Kidney (tissue), 14 donors: Measurements from ENCODE around the gene PIM3. TPM values are rescaled to one million over a fixed set of nuclear protein-coding genes. Genes with fewer than 3 reads are reported as not detected.

Source experiments
- DNase-seq, 5 donors: peaks; one replicate each; pipeline ENCODE4 v3.0.0-alpha.2; 2013 to 2020
- FAIRE-seq: peaks from 2 replicates; lab custom pipeline; 2012; peaks lifted over from hg19 to GRCh38; lab: Jason Lieb, UNC
- H3K27ac ChIP-seq, 2 donors: one replicate each; pipeline ENCODE4 v1.7.0; 2013; ENCODE audit warnings: low read depth in 2 of 2, low read length in 2 of 2, inconsistent platforms in 1 of 2
- H3K27me3 ChIP-seq: one replicate; pipeline ENCODE4 v1.7.1; 2013; ENCODE audit warnings: low read length, inconsistent platforms; ENCODE audit not compliant: control insufficient read depth, insufficient read depth
- H3K36me3 ChIP-seq, 3 donors: one replicate each; pipeline versions ENCODE4 v1.7.0 to v1.7.1; 2013; ENCODE audit warnings: low read length in 3 of 3, control low read depth in 1 of 3, inconsistent platforms in 1 of 3; ENCODE audit not compliant: insufficient read depth in 3 of 3, control insufficient read depth in 2 of 3
- H3K4me1 ChIP-seq, 3 donors: one replicate each; pipeline versions ENCODE4 v1.7.0 to v1.7.1; 2013; ENCODE audit warnings: low read length in 3 of 3, inconsistent platforms in 1 of 3, low read depth in 1 of 3; ENCODE audit not compliant: control insufficient read depth in 2 of 3, insufficient read depth in 2 of 3
- H3K4me3 ChIP-seq, 3 donors: one replicate each; pipeline versions ENCODE4 v1.7.0 to v1.8.1; 2013; ENCODE audit warnings: low read length in 3 of 3, control low read depth in 1 of 3, inconsistent platforms in 1 of 3
- H3K9ac ChIP-seq, 3 donors: one replicate each; pipeline versions ENCODE4 v1.7.0 to v1.7.1; 2013; ENCODE audit warnings: low read length in 3 of 3, control low read depth in 1 of 3, inconsistent platforms in 1 of 3
- H3K9me3 ChIP-seq, 3 donors: one replicate each; pipeline versions ENCODE4 v1.7.0 to v1.7.1; 2013; ENCODE audit warnings: low read length in 3 of 3, control low read depth in 1 of 3, inconsistent platforms in 1 of 3; ENCODE audit not compliant: control insufficient read depth in 2 of 3, insufficient read depth in 1 of 3
- intact Hi-C: fragments of 100-400 bp; cut with DNase I; formaldehyde crosslinking; loops from one replicate; pipeline ENCODE4 v1.11.1; 2022
- polyA plus RNA-seq: library from polyadenylated mRNA; stranded (reverse); fragments of 350-450 nt; fragmentation: Illumina TruSeq; extraction: RNeasy Lipid Tissue Mini Kit (QIAGEN cat#74804); gene quantifications from one replicate; pipeline ENCODE4 v1.2.3, GENCODE V29; 2014; ENCODE audit warnings: low read depth, low replicate concordance; ENCODE audit not compliant: insufficient read depth
- total RNA-seq: library from RNA; stranded (reverse); fragmentation: NEBNext Ultra II Directional; extraction: Animal tissue kit (Norgen Biotek cat#: 25700); gene quantifications from one replicate; pipeline ENCODE4 v1.2.1, GENCODE V29; 2021
- TF ChIP-seq, protein P1 (sequence below): IDR thresholded peaks from 3 replicates; pipeline ENCODE4 v1.5.1; 2012; ENCODE audit warnings: mild to moderate bottlenecking, moderate library complexity, borderline replicate concordance; ENCODE audit not compliant: insufficient read depth; ENCODE audit errors: extremely low read depth
- donor health status: control.
- donor health status: control.
- donor health status: control.
- donor health status: control.
- donor health status: control.
- donor health status: DM: yes; HTN: yes; CAD: no.
- donor health status: Normal renal cell carcinoma (clear cell type).

Gene PIM3
- total and polyA plus RNA-seq, 2 donors from 2014 or later = 96.5 to 107 TPM

DNA sequence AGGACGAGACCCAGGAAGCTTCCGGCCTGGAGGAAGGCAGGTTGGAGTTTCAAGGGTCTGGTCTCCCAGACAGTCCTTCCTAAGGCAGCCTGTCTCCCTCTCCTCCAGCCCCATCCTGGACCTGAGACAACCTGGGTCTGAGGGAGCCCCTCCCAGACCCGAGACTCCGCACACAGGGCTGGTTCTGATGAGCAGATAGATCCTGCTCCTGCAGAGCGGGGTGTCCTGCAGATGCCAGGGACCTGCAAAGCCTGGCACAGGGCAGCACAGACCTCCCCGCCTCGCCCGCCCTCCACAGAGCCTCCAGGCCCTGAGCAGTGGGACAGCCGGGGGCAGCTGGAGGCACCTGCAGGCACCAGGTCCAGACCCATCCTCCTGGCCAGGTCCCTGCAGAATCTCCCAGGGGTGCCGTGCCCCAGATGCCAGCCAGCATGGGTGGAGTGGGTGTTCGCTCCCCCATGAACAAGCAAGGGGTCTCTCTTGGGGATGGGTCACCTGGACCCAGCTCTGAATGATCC lies 7.8 kb downstream of the PIM3 start:
- intact Hi-C loops = no loop called here
- DNase-seq (peak in 3 of 5 donors; percentile 8 to 80 (median 53)), FAIRE-seq (no peak)
- peaks cover 0 to 10% (median 3%) of the 10 kb centered on the region in 3 donors for H3K36me3 ChIP-seq
- H3K4me1 ChIP-seq = peaks cover 2 to 64% (median 54%) of the 10 kb centered on the region in 3 donors
- H3K9ac ChIP-seq = peak overlapping the region in 1 of 3 donors; percentile 70
- TF ChIP-seq, protein P1, sequence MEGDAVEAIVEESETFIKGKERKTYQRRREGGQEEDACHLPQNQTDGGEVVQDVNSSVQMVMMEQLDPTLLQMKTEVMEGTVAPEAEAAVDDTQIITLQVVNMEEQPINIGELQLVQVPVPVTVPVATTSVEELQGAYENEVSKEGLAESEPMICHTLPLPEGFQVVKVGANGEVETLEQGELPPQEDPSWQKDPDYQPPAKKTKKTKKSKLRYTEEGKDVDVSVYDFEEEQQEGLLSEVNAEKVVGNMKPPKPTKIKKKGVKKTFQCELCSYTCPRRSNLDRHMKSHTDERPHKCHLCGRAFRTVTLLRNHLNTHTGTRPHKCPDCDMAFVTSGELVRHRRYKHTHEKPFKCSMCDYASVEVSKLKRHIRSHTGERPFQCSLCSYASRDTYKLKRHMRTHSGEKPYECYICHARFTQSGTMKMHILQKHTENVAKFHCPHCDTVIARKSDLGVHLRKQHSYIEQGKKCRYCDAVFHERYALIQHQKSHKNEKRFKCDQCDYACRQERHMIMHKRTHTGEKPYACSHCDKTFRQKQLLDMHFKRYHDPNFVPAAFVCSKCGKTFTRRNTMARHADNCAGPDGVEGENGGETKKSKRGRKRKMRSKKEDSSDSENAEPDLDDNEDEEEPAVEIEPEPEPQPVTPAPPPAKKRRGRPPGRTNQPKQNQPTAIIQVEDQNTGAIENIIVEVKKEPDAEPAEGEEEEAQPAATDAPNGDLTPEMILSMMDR = no peak
- peaks cover 5% of the 10 kb centered on the region for H3K27me3 ChIP-seq
- peak overlapping the region; percentile 97 for H3K27ac ChIP-seq
- no peaks in the 10 kb centered on the region for H3K9me3 ChIP-seq
- H3K4me3 ChIP-seq = peak overlapping the region in 1 of 3 donors; percentile 14

DNA sequence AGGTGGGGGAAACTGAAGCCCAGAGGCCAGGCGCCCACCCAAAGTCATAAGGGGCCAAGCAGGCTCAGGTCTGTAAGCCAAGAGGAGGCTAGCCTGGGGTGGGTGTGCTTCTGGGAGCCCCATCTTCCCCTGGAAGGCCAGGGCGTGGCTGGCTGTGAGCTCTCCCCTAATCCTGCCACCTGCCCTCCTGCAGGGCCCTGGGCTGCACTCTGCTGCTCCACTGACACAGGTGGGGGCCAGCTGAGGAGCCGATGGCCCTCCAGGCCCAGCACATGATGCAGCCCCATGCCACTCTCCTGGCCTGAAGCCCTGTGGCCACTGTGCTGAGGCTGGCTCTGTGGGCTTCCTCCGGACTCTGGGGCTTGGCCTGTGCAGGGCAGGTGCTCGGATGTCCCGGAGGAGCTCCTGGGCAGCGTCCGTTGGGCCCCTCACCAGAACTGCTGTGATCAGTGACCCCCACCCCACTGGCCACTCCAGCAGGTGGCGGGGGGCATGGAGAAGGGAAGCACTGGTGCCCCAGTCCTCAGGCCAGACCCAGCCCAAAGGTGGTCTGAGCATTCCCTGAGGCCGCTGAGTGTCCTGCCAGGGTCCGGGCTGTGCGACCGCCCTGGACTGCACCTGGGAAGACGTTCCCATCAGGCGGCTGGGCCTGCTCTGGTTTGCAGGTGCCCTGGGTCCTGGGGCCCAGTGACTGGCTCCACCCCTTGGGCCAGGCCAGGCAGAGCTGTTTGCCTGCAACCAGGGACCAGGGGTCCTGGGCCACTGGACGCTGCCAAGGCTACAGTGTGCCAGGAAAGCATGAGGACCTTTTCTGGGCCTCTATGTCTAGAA lies 8.5 kb downstream of the PIM3 start:
- Histone ChIP-seq H3K4me1 (peaks cover 2 to 65% (median 47%) of the 10 kb centered on the region in 3 donors), H3K36me3 (peaks cover 0 to 4% (median 0%) of the 10 kb centered on the region in 3 donors), H3K9me3 (no peaks in the 10 kb centered on the region), H3K4me3 (peak overlapping the region in 1 of 3 donors; percentile 14), H3K27ac (peak overlapping the region; percentile 97), H3K9ac (no peak overlapping the region), H3K27me3 (peaks cover 5% of the 10 kb centered on the region)
- intact Hi-C loops = no loop called here
- FAIRE-seq (no peak), DNase-seq (peak in 2 of 5 donors; percentile 51 to 82)
- TF ChIP-seq, protein P1 = no peak

- no peak overlapping the region for H3K4me3 ChIP-seq
- intact Hi-C loops = no loop called here
- H3K36me3 ChIP-seq = no peaks in the 10 kb centered on the region
- TF ChIP-seq, protein P1 = no peak
- peak overlapping the region; percentile 93 to 97 for H3K27ac ChIP-seq
- H3K27me3 ChIP-seq = peaks cover 5% of the 10 kb centered on the region
- H3K9ac ChIP-seq = peak overlapping the region in 2 of 3 donors; percentile 9 to 77
- no peaks in the 10 kb centered on the region for H3K9me3 ChIP-seq
- DNase-seq = peak in 3 of 5 donors; percentile 8 to 85 (median 53)
- peaks cover 2 to 57% (median 41%) of the 10 kb centered on the region in 3 donors for H3K4me1 ChIP-seq
- no peak for FAIRE-seq
Measured at GRCh38 chr22:49969751-49970527, 9.4 kb downstream of the PIM3 start.
